DMS 273 treated with DMSO at 0.1 percent for 48 hours (cell line): Measurements from ENCODE around the gene IFNG.
"Not testable (repeated sequence)": the region's sequence is repeated elsewhere in the genome, so short reads cannot be mapped to it uniquely, and the experiment has no call there.

ENCODE experiments used
- DNase-seq: peaks from one replicate; lab custom pipeline; 2025; lab: John Stamatoyannopoulos, UW

The IFNG gene

GRCh38 chr12:68159681-68160304 is at the start of gene IFNG:
IFNG (minus strand) TSS chr12:68159740; CDS start chr12:68159615, 125 bp downstream.
- no peak for DNase-seq

- peak; percentile 79 for DNase-seq
Measured at GRCh38 chr12:68209048-68209728, 49.6 kb upstream of the IFNG start.

- DNase-seq: peak; percentile 27
Measured at GRCh38 chr12:68207276-68207675, 47.7 kb upstream of the IFNG start.

GRCh38 chr12:68206446-68206845 is 46.9 kb upstream of the IFNG start:
- DNase-seq: peak; percentile 31

GRCh38 chr12:68203460-68203875 is 43.9 kb upstream of the IFNG start:
- DNase-seq: no peak

GRCh38 chr12:68200854-68201253 is 41.3 kb upstream of the IFNG start:
- no peak for DNase-seq

GRCh38 chr12:68199127-68199526 is 39.6 kb upstream of the IFNG start:
- DNase-seq: no peak

GRCh38 chr12:68198507-68199086 is 39.1 kb upstream of the IFNG start:
- DNase-seq: no peak

- DNase-seq: no peak
Measured at GRCh38 chr12:68190301-68190700, 30.8 kb upstream of the IFNG start.

GRCh38 chr12:68189821-68190242 is 30.3 kb upstream of the IFNG start:
- DNase-seq: no peak

- no peak for DNase-seq
Measured at GRCh38 chr12:68185598-68185997, 26.1 kb upstream of the IFNG start.

- DNase-seq: peak; percentile 90
Measured at GRCh38 chr12:68180792-68181744, 21.5 kb upstream of the IFNG start.

GRCh38 chr12:68178774-68179439 is 19.4 kb upstream of the IFNG start:
- DNase-seq: no peak

GRCh38 chr12:68178184-68178583 is 18.6 kb upstream of the IFNG start:
- no peak for DNase-seq

- no peak for DNase-seq
Measured at GRCh38 chr12:68177562-68177961, 18.0 kb upstream of the IFNG start.

GRCh38 chr12:68176257-68176656 is 16.7 kb upstream of the IFNG start:
- DNase-seq: no peak

- DNase-seq: no peak
Measured at GRCh38 chr12:68175557-68176061, 16.1 kb upstream of the IFNG start.

GRCh38 chr12:68174761-68175160 is 15.2 kb upstream of the IFNG start:
- not testable (repeated sequence) for DNase-seq

- DNase-seq: no peak
Measured at GRCh38 chr12:68173792-68174191, 14.3 kb upstream of the IFNG start.

- DNase-seq: no peak
Measured at GRCh38 chr12:68170726-68171125, 11.2 kb upstream of the IFNG start.

GRCh38 chr12:68169213-68169889 is 9.8 kb upstream of the IFNG start:
- DNase-seq: no peak
